ENCODE results near the gene SUPV3L1.
"Not testable (repeated sequence)": the region's sequence is repeated elsewhere in the genome, so short reads cannot be mapped to it uniquely, and the experiment has no call there.

Gene SUPV3L1

DNA sequence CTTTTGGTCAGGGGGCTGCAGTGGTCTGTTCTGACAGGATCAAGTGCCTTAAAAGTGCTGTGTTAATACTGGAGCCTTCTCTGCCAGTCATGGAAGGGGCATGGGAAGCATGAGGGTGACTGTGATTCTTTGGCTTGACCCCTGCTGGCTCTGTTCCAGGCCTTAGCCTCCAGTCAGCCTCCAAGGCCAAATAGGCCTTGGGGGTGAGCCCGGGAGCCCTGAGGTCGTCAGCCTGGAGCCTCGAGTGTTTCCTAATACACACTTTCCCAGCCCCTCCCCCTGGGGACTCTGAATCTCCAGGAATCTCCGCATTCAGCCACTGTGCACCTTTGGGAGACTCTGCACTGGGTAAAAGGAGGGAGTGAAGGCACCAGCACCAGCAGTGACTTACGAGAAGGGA, 50.1 kb downstream of the SUPV3L1 start:
- DNase-seq (ENCODE audit: low read depth in 3 of 3) = no peak

DNA sequence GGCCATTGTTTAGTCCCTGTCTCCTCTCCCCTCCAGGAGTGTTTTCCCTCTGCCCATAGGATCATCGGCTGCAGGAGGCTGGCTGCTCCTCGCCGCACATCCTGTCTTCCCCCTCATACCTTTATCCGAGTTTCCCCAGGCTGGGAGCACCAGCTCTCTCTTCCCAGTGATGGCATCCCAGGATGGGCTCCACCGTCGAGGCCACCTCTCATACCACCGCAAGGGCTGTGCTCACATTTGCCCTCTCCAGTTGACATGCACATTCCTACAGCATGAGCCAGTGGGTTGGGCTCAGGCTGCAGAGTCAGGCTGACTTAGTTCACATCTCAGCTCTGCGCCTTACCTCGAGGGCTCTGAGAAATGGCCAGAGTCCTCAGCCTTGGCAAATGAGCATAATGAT, 52.2 kb downstream of the SUPV3L1 start:
- no peak for DNase-seq (ENCODE audit: low read depth in 3 of 3)

DNA sequence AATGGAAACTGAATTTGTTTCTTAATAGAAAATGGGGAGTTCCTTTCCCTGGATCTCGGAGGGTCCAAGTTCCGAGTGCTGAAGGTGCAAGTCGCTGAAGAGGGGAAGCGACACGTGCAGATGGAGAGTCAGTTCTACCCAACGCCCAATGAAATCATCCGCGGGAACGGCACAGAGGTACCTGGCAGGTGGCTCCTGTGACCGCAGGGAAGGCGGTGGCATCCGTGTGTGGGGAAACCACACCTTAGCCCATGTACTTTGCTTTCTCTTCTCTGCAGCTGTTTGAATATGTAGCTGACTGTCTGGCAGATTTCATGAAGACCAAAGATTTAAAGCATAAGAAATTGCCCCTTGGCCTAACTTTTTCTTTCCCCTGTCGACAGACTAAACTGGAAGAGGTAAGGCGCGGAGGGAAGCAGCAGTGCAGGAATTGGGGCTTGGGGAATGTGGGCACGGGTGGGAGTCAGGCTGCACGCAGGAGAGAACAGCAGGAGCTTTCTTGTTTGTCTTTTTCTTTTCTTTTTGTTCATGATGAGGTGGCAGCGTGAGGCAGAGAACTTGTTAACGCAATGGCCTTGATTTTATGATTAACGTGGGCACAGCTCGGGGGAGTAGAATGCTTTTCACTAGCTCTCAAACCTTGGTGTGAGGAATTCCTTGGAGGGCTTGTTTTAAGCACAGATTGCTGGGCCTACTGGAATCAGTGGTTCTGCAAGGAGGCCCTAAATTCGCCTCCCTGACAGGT, 52.9 kb downstream of the SUPV3L1 start:
- peak in 1 of 3 experiments; percentile 9 for DNase-seq (ENCODE audit: low read depth in 3 of 3)

DNA sequence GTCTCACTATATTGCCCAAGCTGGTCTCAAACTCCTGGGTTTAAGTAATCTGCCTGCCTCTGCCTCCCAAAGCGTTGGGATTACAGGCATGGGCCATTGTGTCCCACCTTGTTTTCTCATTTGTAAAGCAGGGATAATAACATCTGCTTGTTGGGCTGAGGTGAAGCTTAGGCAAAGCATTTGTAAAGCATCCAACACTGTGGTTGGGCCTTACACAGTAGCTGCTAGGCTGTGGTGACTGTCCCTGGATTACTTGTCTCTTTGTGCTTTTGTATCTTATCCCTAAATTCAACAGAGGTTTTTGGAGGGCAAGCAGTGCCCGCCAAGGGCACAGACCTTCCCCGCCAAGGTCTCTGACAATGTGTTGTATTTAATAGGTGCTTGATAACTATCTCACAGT, 54.4 kb downstream of the SUPV3L1 start:
- DNase-seq (ENCODE audit: low read depth in 3 of 3) = no peak

DNA sequence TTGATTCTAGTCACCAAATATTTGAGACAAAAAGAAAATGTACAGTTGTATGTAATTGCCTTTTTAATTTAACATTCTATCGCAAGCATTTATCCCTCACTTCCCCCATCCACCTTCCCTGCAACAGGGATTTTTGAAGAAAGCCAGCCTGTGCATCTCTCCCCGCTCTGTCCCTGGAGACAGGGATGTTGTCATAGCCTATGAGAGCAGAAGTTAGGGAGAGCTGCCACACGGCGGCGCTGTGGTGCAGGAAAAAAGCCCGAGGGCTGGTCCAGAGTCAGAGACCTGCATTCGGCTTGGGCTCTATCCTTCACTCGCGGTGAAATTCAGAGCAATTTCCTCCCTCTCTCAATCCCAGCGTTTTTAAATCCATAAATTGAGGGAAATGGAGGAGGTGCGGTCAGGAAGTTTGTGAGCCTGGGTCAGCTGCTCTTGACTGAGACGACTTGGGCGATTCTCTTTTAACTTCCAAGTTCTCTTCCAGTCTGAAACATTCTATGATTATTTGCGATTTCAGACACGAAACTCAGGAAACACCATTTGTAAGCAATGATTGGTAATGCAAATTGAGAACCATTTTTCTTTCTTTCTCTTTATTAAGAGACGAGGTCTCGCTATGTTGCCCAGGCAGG, 57.6 kb downstream of the SUPV3L1 start:
- peak; percentile 74 to 79 (median 79) for DNase-seq (ENCODE audit: low read depth in 3 of 3)

DNA sequence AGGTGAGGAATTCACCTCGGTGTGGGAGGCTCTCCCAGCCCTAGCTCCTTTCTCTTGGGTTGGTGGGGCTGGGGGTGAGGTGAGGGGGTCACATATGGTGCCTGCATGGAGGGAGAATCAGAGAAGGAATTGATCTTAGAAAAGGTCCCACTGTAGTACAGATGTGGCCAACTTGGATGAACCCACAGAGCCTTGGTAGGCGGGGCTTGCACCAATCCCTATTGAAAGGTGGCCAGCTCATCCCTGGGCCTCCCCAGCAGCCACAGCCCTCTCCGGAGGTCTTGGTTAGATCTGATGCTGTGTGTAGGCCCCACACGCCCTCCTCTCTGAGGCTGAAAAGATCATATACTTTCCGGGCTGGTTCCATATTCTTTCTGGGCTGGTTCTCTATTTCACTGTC, 59.1 kb downstream of the SUPV3L1 start:
- DNase-seq (ENCODE audit: low read depth in 3 of 3) = no peak

DNA sequence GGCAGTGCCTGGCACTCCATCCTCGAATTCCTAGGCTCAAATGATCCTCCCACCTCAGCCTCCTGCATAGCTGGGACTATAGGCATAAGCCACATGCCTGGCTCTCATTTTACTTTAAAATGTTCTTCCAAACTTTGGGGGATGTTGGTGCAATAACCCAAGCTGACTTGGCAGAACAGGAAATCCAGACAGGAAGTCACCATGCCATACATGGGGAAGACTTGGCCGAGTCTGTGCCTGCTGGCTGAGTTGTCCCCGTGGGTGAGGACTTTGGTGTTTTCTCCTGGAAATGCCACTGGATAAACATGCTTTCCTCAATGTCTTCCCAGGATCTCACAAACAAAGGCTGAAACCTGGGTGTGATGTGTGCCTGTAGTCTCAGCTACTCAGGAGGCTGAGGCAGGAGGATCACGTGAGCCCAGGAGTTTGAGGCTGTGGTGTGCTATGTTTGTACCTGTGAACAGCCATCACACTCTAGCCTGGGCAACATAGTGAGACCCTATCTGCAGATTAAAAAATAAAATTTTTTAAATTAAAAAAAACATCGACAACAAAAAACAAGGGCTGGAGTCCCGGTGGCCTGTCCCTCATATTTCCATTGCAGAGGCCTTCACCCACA, 59.9 kb downstream of the SUPV3L1 start:
- DNase-seq (ENCODE audit: low read depth in 3 of 3) = no peak

DNA sequence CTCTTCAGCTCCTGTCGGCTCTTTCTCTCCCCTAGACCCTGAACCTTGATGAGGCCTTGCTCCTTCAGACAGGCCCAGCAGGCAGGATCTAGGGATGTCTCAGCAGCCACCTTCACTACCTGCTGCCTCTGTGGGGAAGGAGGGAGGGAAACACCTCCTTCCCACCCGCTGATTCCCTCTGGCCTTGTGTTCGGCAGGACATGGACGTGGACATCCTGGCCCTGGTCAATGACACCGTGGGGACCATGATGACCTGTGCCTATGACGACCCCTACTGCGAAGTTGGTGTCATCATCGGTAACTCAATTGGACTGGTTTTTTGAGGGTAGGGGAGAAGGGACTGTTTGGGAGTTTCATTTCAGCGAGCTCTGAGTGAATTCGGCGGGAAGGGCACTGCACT, 60.4 kb downstream of the SUPV3L1 start:
- DNase-seq (ENCODE audit: low read depth in 3 of 3) = no peak

DNA sequence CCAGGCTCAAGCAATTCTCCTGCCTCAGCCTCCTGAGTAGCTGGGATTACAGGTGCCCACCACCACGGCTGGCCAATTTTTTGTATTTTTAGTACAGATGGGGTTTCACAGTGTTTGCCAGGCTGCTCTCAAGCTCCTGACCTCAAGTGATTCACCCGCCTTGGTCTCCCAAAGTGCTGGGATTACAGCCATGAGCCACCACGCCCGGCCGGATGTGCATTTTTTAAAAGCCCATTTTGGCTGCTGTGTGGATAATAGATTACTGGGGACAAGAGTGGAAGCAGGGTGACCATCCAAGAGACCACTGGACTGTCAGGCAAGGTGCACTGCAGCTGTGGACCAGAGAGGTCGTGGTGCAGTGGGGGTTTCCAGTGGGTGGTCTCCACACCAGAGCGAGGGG, 61.5 kb downstream of the SUPV3L1 start:
- DNase-seq (ENCODE audit: low read depth in 3 of 3) = no peak

DNA sequence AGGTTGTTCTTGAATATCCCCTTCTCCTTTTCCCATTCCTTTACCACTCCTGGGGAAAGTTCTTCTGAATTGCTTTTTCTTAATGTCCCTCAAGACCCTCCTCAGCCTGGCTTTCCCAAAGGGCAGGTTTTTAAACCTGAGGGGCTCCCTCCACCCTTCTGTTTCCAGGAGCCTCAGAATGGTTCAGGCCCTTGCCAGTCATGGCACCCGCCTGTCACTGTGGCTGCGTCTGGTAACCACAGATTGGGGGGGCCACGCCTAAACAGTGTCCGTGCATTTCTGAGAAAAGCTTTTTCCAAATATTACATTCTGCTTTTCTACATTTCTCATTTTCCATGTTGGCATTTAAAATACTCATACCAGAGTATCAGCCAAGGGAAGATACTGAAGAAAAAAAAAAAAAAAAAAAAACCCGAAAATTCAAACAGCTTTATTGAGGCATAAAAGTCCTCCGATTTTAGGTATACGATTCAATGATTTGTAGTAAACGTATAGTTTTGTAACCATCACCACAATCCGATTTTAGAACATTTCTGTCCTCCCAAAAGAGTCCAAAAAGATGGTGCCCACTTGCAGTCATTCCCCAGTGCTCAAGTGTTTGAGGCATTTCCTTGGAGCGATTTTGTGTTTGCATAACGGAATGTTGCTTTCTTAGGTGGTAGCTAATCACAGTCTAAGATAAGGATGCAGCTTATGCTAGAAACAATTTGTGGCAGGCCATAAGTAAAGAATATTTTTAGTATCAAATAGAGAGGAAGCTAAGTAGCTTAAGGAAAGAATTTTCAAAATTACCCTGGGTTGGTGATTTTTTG, 62.2 kb downstream of the SUPV3L1 start:
- no peak for DNase-seq (ENCODE audit: low read depth in 3 of 3)

DNA sequence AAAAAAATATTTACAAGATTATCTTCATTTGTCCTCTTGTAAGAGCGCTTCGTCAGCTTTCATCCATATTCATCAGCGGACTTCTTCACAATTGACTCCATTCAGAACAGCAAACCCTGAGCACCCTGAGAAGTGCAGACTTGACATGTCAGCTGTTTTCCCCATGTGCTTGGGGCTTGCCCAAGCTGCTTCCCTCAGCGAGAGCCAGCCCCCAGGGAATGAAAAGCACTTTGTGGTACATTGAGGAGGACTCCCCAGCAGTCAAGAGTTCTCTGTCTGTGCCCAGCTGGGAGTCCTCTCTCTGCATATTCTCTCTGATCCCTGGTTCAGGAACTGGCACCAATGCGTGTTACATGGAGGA, 62.8 kb downstream of the SUPV3L1 start:
- no peak for DNase-seq (ENCODE audit: low read depth in 3 of 3)

DNA sequence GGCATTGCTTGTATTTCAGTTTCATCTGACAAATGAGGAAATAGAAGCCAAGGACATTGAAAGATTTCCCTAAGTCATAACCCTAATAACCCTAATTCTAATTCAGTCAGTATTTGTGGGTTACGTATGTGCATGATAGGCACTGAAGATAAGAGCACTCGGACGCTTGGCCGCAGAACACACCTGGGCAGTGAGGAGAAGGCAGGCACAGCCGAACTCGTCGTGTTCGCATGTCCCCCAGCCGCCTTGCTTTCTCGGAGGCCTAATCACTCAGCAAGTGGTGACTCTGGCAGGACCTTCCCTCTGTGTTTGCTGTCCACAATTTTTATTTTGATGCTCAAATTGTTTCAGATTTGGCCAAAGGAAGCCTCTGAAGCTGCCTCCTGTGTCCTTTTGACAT, 63.8 kb downstream of the SUPV3L1 start:
- DNase-seq (ENCODE audit: low read depth in 3 of 3) = no peak

DNA sequence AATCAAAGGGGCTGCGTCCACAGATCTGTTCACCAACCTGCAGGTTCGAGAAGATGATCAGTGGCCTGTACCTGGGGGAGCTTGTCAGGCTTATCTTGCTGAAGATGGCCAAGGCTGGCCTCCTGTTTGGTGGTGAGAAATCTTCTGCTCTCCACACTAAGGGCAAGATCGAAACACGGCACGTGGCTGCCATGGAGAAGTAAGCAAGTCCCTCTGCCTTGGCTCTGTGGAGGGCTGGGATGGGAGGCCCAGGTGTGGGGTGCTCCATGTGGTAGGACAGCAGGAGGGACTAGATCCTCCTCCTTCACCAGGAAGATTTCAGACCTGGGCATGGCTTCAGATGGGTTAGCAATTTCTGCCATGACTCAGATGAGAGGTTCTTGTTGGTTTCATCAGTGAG, 66.0 kb downstream of the SUPV3L1 start:
- DNase-seq (ENCODE audit: low read depth in 3 of 3) = no peak

DNA sequence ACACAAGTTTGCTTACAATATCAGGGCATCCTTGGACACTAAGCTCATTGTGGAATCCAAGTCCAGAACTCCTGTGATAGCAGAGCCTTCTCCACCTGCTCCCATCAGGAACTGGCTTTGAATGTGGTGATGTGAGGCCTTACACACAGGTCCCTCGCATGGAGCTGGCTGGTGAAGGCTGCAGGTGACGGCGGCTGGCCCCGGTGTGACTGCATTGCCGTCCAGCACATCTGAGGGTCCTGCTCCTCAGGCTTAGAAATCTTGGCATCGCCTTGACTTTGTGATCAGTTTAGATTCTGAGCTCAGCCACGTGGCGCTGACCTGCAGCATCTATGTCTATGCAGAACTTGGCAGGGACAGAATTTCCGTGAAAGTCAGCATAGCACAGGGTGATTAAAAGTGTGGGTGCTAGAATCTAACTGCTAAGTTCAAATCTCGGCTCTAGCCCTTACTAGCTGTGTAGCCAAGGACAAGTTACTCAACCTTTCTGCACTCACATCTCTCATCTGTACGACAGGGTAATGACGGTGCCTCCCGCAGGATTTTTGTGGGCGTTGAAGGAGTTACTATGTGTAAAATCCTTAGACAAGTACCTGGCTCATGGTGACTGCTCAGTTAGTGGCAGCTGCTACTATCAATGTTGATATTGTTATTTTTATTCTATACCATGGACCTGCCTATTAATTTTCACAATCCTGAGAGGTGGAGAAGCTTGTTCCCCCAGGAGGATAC, 66.7 kb downstream of the SUPV3L1 start:
- DNase-seq (ENCODE audit: low read depth in 3 of 3) = no peak

DNA sequence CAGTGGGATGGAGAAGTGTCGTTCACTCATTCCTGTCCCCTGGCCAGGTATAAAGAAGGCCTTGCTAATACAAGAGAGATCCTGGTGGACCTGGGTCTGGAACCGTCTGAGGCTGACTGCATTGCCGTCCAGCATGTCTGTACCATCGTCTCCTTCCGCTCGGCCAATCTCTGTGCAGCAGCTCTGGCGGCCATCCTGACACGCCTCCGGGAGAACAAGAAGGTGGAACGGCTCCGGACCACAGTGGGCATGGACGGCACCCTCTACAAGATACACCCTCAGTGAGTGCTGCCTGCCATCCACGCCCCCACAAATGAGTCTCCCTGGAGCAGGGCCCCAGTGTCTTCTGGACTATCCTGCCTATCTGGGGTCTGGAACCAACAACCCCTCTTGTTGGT, 67.3 kb downstream of the SUPV3L1 start:
- DNase-seq (ENCODE audit: low read depth in 3 of 3) = no peak

DNA sequence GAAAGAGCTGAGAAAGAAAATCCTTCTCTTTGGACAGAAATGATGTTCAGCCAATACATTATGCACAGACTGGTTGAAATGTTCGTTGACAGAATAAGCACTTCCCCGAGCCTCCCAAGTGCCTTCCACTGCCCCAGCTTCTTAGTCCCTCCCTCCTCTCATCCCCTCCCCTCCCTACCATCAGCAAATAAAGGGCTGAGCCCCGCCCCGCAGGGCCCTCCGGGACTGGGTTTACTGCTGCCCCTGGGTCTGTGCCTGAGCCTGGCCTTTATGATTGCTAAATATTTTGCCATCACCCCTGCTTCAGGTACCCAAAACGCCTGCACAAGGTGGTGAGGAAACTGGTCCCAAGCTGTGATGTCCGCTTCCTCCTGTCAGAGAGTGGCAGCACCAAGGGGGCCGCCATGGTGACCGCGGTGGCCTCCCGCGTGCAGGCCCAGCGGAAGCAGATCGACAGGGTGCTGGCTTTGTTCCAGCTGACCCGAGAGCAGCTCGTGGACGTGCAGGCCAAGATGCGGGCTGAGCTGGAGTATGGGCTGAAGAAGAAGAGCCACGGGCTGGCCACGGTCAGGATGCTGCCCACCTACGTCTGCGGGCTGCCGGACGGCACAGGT, 68.2 kb downstream of the SUPV3L1 start:
- no peak for DNase-seq (ENCODE audit: low read depth in 3 of 3)

DNA sequence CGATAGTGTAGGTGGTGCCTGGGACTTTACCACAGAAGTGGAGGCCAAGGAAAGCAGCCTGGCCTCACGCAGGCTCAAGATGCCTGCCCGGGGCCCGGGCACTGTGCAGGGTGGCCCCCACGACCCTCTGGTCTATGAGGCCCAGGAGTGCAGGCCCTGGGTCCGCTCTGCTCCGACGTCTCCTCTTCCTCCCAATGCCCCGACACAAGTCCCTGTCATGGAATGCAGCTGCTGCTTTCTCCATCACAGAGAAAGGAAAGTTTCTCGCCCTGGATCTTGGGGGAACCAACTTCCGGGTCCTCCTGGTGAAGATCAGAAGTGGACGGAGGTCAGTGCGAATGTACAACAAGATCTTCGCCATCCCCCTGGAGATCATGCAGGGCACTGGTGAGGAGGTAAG, 70.0 kb downstream of the SUPV3L1 start:
- no peak for DNase-seq (ENCODE audit: low read depth in 3 of 3)

DNA sequence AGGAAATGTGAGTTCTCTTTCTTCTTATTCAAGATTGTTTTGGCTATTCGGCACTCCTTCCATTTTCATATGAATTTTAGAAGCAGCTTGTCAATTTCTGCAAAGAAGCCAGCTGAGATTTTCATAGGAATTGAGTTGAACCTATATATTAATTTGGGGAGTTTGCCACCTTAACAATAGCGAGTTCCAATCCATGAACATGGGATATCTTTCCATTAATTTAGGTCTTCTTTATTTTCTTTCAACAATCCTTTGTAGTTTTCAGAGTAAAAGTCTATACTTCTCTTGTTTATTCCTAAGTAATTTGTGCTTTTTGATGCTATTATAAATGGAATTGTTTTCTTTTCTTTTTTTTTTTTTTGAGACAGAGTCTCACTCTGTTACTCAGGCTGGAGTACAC, 71.4 kb downstream of the SUPV3L1 start:
- not testable (repeated sequence) for DNase-seq (ENCODE audit: low read depth in 3 of 3)

DNA sequence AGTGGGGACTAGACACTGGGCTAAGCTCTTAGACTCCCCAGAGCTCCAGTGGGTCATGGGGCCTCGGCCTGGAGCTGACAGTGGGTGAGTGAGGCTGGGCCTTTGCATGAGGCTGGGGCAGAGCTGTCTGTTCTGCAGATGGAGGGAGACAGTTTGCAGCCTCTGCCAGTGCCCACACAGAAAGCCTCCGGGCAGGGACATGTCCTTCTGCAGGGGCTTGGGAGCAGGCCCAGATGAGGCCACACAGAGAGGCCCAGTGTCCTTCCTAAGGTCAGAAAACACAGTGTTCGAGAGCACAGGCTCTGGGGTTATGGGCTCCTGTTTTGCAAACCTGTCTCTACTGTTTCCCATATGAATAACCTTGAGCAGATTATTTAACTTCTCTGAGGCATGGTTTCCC, 73.1 kb downstream of the SUPV3L1 start:
- DNase-seq (ENCODE audit: low read depth in 3 of 3) = no peak

DNA sequence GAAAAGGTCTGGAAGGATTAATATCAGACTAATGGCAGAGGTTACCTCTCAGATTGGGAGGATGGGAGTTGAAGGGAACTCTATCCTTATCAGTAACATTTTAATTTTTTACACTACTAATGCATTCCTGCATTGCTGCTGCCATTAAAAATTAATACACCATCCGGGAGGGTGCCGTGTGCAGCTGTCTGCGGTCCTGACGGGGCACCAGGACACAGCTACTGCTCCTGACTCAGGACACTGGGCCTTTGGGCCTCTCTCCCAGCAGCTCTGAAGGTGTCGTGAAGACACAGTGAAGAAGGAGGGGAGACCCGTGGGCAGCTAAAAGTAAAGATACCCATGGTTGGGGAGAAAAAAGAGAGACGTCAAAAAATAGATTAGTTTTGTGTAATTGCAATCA, 74.8 kb downstream of the SUPV3L1 start:
- DNase-seq (ENCODE audit: low read depth in 3 of 3) = no peak

Data from stimulated activated CD4-positive, alpha-beta T cell treated with anti-CD3 and anti-CD28 coated beads, TNF-alpha, amount 100 ng/mL, for 4 hours (primary cell).